SK-N-SH (cell line): ENCODE measurements around the gene KCNE5. TPM values are rescaled to one million over a fixed set of nuclear protein-coding genes. Genes with fewer than 3 reads are reported as not detected.

Source experiments
- CTCF ChIA-PET: fragments of 300-600, 350-600 bp; formaldehyde crosslinking; extraction: SDS; loops from one replicate; lab custom pipeline; 2021; lab: Yijun Ruan, JAX
- POLR2A ChIA-PET: fragments of 350-600 bp; sonication (Branson Sonifier 250); formaldehyde crosslinking; extraction: SDS; loops from one replicate; lab custom pipeline; 2020; ENCODE audit warnings: antibody characterized with exemption, inconsistent platforms; lab: Yijun Ruan, JAX
- DNase-seq: peaks from one replicate; pipeline ENCODE4 v3.0.0; 2012
- H2AFZ ChIP-seq: fragments of 200-600 bp; sonication (generic); 2 replicates; pipeline ENCODE4 v1.8.1; 2016; ENCODE audit warnings: antibody characterized with exemption, mild to moderate bottlenecking, low read depth
- H3F3A ChIP-seq: fragments of 200-600 bp; sonication (generic); replicated peaks from 2 replicates; pipeline ENCODE3; 2016; ENCODE audit warnings: antibody characterized with exemption, mild to moderate bottlenecking; ENCODE audit not compliant: insufficient read depth
- H3K27ac ChIP-seq, 2 experiments: fragments of 200-500 bp in 1 of 2; fragments of 200-600 bp in 1 of 2; sonication (Bioruptor generic) in 1 of 2; sonication (generic), shearing (Covaris generic) in 1 of 2; 2 replicates each; pipeline versions ENCODE4 v1.5.1 to v1.6.1; 2014 to 2016; ENCODE audit warnings: low read depth in 2 of 2, inconsistent platforms in 1 of 2, low read length in 1 of 2, mild to moderate bottlenecking in 1 of 2, mixed read lengths in 1 of 2
- H3K27me3 ChIP-seq: fragments of 200-600 bp; sonication (generic), shearing (Covaris generic); 2 replicates; pipeline ENCODE4 v1.6.1; 2016; ENCODE audit warnings: mixed run types; ENCODE audit not compliant: insufficient read depth
- H3K36me3 ChIP-seq, 2 experiments: fragments of 200-500 bp in 1 of 2; fragments of 200-600 bp in 1 of 2; sonication (Bioruptor generic) in 1 of 2; sonication (generic) in 1 of 2; replicated peaks in 1 of 2; 2 replicates each; pipeline versions ENCODE3 to v1.5.1; 2014 to 2016; ENCODE audit warnings: low read length in 1 of 2, mild to moderate bottlenecking in 1 of 2; ENCODE audit not compliant: insufficient read depth in 2 of 2, control insufficient read depth in 1 of 2
- H3K4me1 ChIP-seq, 2 experiments: fragments of 200-500 bp in 1 of 2; fragments of 200-600 bp in 1 of 2; sonication (Bioruptor generic) in 1 of 2; sonication (generic), shearing (Covaris generic) in 1 of 2; 2 replicates each; pipeline versions ENCODE4 v1.5.1 to v1.6.1; 2014 to 2016; ENCODE audit warnings: low read depth in 1 of 2, low read length in 1 of 2, mixed run types in 1 of 2; ENCODE audit not compliant: insufficient read depth in 2 of 2, control insufficient read depth in 1 of 2
- H3K4me2 ChIP-seq: fragments of 200-600 bp; sonication (generic), shearing (Covaris generic); 2 replicates; pipeline ENCODE4 v1.6.1; 2017; ENCODE audit warnings: mixed run types
- H3K4me3 ChIP-seq, 2 experiments: fragments of 200-500 bp in 1 of 2; fragments of 200-600 bp in 1 of 2; sonication (Bioruptor generic) in 1 of 2; sonication (generic), shearing (Covaris generic) in 1 of 2; 2 replicates each; pipeline versions ENCODE4 v1.5.1 to v1.8.1; 2014 to 2016; ENCODE audit warnings: low read depth in 2 of 2, inconsistent platforms in 1 of 2, low read length in 1 of 2, mild to moderate bottlenecking in 1 of 2, mixed read lengths in 1 of 2, moderate library complexity in 1 of 2
- H3K79me2 ChIP-seq: fragments of 200-600 bp; sonication (generic); 2 replicates; pipeline ENCODE4 v1.8.1; 2017; ENCODE audit warnings: mild to moderate bottlenecking; ENCODE audit not compliant: insufficient read depth
- H3K9ac ChIP-seq: fragments of 200-600 bp; sonication (generic); 2 replicates; pipeline ENCODE4 v1.6.1; 2017; ENCODE audit warnings: mixed run types
- H3K9me2 ChIP-seq: fragments of 200-600 bp; sonication (generic); 2 replicates; pipeline ENCODE4 v1.6.1; 2017; ENCODE audit warnings: mixed run types
- H3K9me3 ChIP-seq: fragments of 200-600 bp; sonication (generic); 2 replicates; pipeline ENCODE4 v1.6.1; 2017; ENCODE audit warnings: mixed run types, mild to moderate bottlenecking, moderate library complexity
- H4K20me1 ChIP-seq: fragments of 200-600 bp; sonication (generic); 2 replicates; pipeline ENCODE4 v1.6.1; 2017; ENCODE audit warnings: mild to moderate bottlenecking, mixed run types; ENCODE audit not compliant: insufficient read depth
- FOXM1 ChIP-seq: IDR thresholded peaks from 2 replicates; pipeline ENCODE4 v1.4.0; 2012; ENCODE audit warnings: low read depth, mild to moderate bottlenecking
- RAD21 ChIP-seq: IDR thresholded peaks from 2 replicates; pipeline ENCODE4 v1.6.1; 2012; ENCODE audit warnings: mild to moderate bottlenecking, low read length
- SMC3 ChIP-seq: IDR thresholded peaks from 2 replicates; pipeline ENCODE4 v1.6.1; 2012; ENCODE audit warnings: low read depth, low read length, improper control_type of control experiment
- WGBS: methylation state at CpG from one replicate; pipeline ENCODE4 v1.1.6; 2017; ENCODE audit warnings: low lambda C conversion rate; 5-methylcytosine and 5-hydroxymethylcytosine counted together
- polyA plus RNA-seq, 3 experiments: library from polyadenylated mRNA; depleted of rRNA; stranded (reverse); fragments of >200 nt; gene quantifications; 2 replicates each; pipeline ENCODE4 v1.2.3, GENCODE V29; 2012
- TF ChIP-seq, protein P1 (sequence below): fragments of 200-600 bp; sonication (generic); IDR thresholded peaks from 2 replicates; pipeline ENCODE4 v1.6.1; 2017; ENCODE audit warnings: antibody characterized with exemption, mild to moderate bottlenecking, moderate library complexity
- TF ChIP-seq, protein P2 (sequence below): IDR thresholded peaks from 2 replicates; pipeline ENCODE4 v1.4.0; 2012; ENCODE audit warnings: low read depth, borderline replicate concordance
- TF ChIP-seq, protein P3 (sequence below): fragments of 150-350 bp; IDR thresholded peaks from 2 replicates; pipeline ENCODE4 v1.6.1; 2016; ENCODE audit warnings: mild to moderate bottlenecking, low read depth, low read length
- TF ChIP-seq, protein P4 (sequence below): IDR thresholded peaks from 2 replicates; pipeline ENCODE4 v1.6.1; 2012; ENCODE audit warnings: mild to moderate bottlenecking, low read depth, low read length, moderate library complexity

The KCNE5 gene
- polyA plus RNA-seq, 1 of the 3 experiments (the other 2 are of a cell fraction), result 0.21 TPM

DNA sequence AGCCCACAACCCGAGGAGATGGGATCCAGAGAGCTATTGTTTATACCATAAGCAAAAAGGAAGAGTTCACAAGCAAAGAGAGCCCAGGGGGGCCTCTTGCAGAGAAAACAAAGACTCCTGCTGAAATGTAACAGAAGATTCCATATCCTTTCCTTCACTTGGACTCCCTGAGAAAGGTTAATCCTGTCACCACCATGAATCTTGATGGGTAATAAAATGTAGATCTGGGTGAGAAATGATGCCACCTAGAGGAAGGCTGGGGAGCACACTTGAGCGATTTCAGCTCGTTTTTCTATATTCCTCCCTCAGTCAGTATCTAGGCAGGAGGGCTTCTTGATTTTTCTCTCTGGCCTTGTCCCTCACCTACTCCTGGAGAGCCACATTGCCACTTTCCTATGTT lies 10.2 kb upstream of the KCNE5 start:
- H3K9ac ChIP-seq, result no peak overlapping the region
- H3K79me2 ChIP-seq, result no peaks in the 10 kb centered on the region
- CTCF ChIA-PET, result interaction anchor here (0.8 to 2.7 kb wide), 16 partner anchors 8 to 256 kb away, joined by 3 to 18 read pairs (median 5); no protein-coding TSS in a partner anchor
- no peak overlapping the region for H3K27ac ChIP-seq
- H3K4me1 ChIP-seq, result no peaks in the 10 kb centered on the region
- 21% methylated on average over 3 of the region's 3 CpGs for WGBS
- no peak overlapping the region for H3K4me3 ChIP-seq
- no peaks in the 10 kb centered on the region for H4K20me1 ChIP-seq
- no peaks in the 10 kb centered on the region for H3K36me3 ChIP-seq
- no peaks in the 10 kb centered on the region for H3K9me2 ChIP-seq
- POLR2A ChIA-PET, result no interaction called here
- DNase-seq, result peak; percentile 32
- H2AFZ ChIP-seq, result no peak overlapping the region
- no peaks in the 10 kb centered on the region for H3F3A ChIP-seq
- no peaks in the 10 kb centered on the region; the same call in 1 of the 2 replicates for H3K27me3 ChIP-seq
- no peaks in the 10 kb centered on the region for H3K9me3 ChIP-seq
- H3K4me2 ChIP-seq, result no peak overlapping the region
- no peak for TF ChIP-seq FOXM1
- TF ChIP-seq RAD21, result peak; percentile 34; the same call in 1 of the 2 replicates
- TF ChIP-seq, protein P1, sequence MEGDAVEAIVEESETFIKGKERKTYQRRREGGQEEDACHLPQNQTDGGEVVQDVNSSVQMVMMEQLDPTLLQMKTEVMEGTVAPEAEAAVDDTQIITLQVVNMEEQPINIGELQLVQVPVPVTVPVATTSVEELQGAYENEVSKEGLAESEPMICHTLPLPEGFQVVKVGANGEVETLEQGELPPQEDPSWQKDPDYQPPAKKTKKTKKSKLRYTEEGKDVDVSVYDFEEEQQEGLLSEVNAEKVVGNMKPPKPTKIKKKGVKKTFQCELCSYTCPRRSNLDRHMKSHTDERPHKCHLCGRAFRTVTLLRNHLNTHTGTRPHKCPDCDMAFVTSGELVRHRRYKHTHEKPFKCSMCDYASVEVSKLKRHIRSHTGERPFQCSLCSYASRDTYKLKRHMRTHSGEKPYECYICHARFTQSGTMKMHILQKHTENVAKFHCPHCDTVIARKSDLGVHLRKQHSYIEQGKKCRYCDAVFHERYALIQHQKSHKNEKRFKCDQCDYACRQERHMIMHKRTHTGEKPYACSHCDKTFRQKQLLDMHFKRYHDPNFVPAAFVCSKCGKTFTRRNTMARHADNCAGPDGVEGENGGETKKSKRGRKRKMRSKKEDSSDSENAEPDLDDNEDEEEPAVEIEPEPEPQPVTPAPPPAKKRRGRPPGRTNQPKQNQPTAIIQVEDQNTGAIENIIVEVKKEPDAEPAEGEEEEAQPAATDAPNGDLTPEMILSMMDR, result peak; percentile 63

DNA sequence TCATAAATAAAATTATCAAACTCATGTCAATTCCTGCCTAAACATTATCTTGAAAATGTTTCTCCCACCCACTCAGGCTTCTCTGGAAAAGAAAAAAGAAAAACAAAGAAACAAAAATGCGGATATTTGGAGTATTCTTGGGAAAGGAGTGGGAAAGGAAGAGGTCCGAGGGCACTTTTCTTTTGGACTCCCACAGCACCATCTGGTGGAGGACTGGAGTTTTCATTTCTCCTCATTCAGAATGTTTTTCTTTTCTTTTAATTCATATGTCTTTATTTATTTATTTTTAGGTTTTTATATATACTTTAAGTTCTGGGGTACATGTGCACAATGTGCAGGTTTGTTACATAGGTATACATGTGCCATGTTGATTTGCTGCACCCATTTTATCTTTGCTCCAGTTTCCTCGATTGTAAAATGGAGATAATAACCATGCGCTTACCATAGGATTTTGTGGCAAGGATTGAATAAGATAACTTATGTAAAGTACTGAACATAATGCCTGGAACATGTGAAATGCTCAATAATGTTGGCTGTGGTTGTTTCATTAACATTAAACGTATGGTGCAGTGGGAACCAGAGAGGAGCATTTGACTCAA lies 8.0 kb upstream of the KCNE5 start:
- no peaks in the 10 kb centered on the region for H3K36me3 ChIP-seq
- H3K27me3 ChIP-seq, result no peaks in the 10 kb centered on the region
- H4K20me1 ChIP-seq, result no peaks in the 10 kb centered on the region
- CTCF ChIA-PET, result interaction anchor here (1.3 to 2.7 kb wide), 2 partner anchors 147 to 148 kb away, joined by 5 to 18 read pairs; no protein-coding TSS in a partner anchor
- H3K9ac ChIP-seq, result no peak overlapping the region
- DNase-seq, result peak; percentile 34
- H3K9me3 ChIP-seq, result no peaks in the 10 kb centered on the region
- no peaks in the 10 kb centered on the region for H3F3A ChIP-seq
- TF ChIP-seq, protein P2, sequence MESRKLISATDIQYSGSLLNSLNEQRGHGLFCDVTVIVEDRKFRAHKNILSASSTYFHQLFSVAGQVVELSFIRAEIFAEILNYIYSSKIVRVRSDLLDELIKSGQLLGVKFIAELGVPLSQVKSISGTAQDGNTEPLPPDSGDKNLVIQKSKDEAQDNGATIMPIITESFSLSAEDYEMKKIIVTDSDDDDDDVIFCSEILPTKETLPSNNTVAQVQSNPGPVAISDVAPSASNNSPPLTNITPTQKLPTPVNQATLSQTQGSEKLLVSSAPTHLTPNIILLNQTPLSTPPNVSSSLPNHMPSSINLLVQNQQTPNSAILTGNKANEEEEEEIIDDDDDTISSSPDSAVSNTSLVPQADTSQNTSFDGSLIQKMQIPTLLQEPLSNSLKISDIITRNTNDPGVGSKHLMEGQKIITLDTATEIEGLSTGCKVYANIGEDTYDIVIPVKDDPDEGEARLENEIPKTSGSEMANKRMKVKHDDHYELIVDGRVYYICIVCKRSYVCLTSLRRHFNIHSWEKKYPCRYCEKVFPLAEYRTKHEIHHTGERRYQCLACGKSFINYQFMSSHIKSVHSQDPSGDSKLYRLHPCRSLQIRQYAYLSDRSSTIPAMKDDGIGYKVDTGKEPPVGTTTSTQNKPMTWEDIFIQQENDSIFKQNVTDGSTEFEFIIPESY, result no peak
- TF ChIP-seq, protein P1, result peak; percentile 56
- TF ChIP-seq RAD21, result peak; percentile 55
- TF ChIP-seq, protein P3, sequence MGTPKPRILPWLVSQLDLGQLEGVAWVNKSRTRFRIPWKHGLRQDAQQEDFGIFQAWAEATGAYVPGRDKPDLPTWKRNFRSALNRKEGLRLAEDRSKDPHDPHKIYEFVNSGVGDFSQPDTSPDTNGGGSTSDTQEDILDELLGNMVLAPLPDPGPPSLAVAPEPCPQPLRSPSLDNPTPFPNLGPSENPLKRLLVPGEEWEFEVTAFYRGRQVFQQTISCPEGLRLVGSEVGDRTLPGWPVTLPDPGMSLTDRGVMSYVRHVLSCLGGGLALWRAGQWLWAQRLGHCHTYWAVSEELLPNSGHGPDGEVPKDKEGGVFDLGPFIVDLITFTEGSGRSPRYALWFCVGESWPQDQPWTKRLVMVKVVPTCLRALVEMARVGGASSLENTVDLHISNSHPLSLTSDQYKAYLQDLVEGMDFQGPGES, result no peak
- TF ChIP-seq, protein P4, sequence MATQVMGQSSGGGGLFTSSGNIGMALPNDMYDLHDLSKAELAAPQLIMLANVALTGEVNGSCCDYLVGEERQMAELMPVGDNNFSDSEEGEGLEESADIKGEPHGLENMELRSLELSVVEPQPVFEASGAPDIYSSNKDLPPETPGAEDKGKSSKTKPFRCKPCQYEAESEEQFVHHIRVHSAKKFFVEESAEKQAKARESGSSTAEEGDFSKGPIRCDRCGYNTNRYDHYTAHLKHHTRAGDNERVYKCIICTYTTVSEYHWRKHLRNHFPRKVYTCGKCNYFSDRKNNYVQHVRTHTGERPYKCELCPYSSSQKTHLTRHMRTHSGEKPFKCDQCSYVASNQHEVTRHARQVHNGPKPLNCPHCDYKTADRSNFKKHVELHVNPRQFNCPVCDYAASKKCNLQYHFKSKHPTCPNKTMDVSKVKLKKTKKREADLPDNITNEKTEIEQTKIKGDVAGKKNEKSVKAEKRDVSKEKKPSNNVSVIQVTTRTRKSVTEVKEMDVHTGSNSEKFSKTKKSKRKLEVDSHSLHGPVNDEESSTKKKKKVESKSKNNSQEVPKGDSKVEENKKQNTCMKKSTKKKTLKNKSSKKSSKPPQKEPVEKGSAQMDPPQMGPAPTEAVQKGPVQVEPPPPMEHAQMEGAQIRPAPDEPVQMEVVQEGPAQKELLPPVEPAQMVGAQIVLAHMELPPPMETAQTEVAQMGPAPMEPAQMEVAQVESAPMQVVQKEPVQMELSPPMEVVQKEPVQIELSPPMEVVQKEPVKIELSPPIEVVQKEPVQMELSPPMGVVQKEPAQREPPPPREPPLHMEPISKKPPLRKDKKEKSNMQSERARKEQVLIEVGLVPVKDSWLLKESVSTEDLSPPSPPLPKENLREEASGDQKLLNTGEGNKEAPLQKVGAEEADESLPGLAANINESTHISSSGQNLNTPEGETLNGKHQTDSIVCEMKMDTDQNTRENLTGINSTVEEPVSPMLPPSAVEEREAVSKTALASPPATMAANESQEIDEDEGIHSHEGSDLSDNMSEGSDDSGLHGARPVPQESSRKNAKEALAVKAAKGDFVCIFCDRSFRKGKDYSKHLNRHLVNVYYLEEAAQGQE, result no peak
- TF ChIP-seq SMC3, result peak; percentile 12; the same call in 1 of the 2 replicates
- TF ChIP-seq, all 33 proteins: peak for 3
- Histone ChIP-seq H3K4me2 (no peak overlapping the region), H2AFZ (no peak overlapping the region), H3K27ac (no peak overlapping the region), H3K9me2 (no peaks in the 10 kb centered on the region), H3K4me1 (no peaks in the 10 kb centered on the region; a peak in 1 of 4 replicates), H3K4me3 (no peak overlapping the region), H3K79me2 (no peaks in the 10 kb centered on the region)
- POLR2A ChIA-PET, result no interaction called here
- 35% methylated on average over 5 of the region's 5 CpGs for WGBS
